HL-60 (cell line): Measurements from ENCODE around the gene ADAMTS12.

Experiments
- GABPA ChIP-seq: IDR thresholded peaks from 2 replicates; pipeline ENCODE4 v1.6.1; 2012; ENCODE audit warnings: low read depth
- POLR2AphosphoS5 ChIP-seq: IDR thresholded peaks from 2 replicates; pipeline ENCODE4 v1.6.1; 2012; ENCODE audit warnings: low read depth
- REST ChIP-seq: IDR thresholded peaks from 2 replicates; pipeline ENCODE4 v1.6.1; 2012; ENCODE audit warnings: low read depth; ENCODE audit not compliant: insufficient replicate concordance
- SPI1 ChIP-seq: IDR thresholded peaks from 2 replicates; pipeline ENCODE4 v1.6.1; 2012; ENCODE audit warnings: low read depth, mild to moderate bottlenecking, borderline replicate concordance
- TF ChIP-seq, protein P1 (sequence below): IDR thresholded peaks from one replicate; pipeline ENCODE4 v1.5.1; 2011; ENCODE audit warnings: low read length, control low read depth, inconsistent platforms; ENCODE audit not compliant: insufficient read depth

- TF ChIP-seq, protein P1, sequence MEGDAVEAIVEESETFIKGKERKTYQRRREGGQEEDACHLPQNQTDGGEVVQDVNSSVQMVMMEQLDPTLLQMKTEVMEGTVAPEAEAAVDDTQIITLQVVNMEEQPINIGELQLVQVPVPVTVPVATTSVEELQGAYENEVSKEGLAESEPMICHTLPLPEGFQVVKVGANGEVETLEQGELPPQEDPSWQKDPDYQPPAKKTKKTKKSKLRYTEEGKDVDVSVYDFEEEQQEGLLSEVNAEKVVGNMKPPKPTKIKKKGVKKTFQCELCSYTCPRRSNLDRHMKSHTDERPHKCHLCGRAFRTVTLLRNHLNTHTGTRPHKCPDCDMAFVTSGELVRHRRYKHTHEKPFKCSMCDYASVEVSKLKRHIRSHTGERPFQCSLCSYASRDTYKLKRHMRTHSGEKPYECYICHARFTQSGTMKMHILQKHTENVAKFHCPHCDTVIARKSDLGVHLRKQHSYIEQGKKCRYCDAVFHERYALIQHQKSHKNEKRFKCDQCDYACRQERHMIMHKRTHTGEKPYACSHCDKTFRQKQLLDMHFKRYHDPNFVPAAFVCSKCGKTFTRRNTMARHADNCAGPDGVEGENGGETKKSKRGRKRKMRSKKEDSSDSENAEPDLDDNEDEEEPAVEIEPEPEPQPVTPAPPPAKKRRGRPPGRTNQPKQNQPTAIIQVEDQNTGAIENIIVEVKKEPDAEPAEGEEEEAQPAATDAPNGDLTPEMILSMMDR = no peak
- TF ChIP-seq POLR2AphosphoS5 (no peak), REST (no peak), GABPA (no peak), SPI1 (no peak)
Observed at GRCh38 chr5:33488558-33489355, 403.0 kb downstream of the ADAMTS12 start.
